A549 treated with AZD9567 at 1 μM for 4 hours (cell line): Measurements from ENCODE around the gene UTS2R. TPM values are rescaled to one million over a fixed set of nuclear protein-coding genes. Genes with fewer than 3 reads are reported as not detected.

ENCODE experiments used
- total RNA-seq: library from RNA; stranded (reverse); fragments of 200-300 nt; extraction: Qiagen RNA extraction; gene quantifications from 5 replicates; pipeline ENCODE4 v1.2.3, GENCODE V29; 2022; ENCODE audit not compliant: insufficient read depth

Gene UTS2R
- total RNA-seq = 0.06 TPM in 1 of 5 replicates, not detected in the others

GRCh38 chr17:82371333-82372248 lies at the start of gene UTS2R:
TSS of gene UTS2R (plus strand) at chr17:82371765. CDS start at chr17:82374325, 2,560 bp downstream.

GRCh38 chr17:82333279-82334171 lies 38.0 kb upstream of the UTS2R start, which contains the start of gene SECTM1:
TSS of gene SECTM1 (minus strand) at chr17:82333766. CDS start at chr17:82327240, 6,526 bp downstream.

GRCh38 chr17:82358465-82359350 lies 12.9 kb upstream of the UTS2R start, which contains the start of gene TEX19:
TSS of gene TEX19 (plus strand) at chr17:82359247. CDS start at chr17:82362151, 2,904 bp downstream.

GRCh38 chr17:82418001-82418986 lies 46.7 kb downstream of the UTS2R start, which contains the start of the genes HEXD and OGFOD3:
TSS of gene HEXD (plus strand) at chr17:82418347. CDS start at chr17:82419800, 1,453 bp downstream.
TSS of gene OGFOD3 (minus strand) at chr17:82418586. CDS start at chr17:82418485, 101 bp downstream.

Other genes starting within 250 kb of the UTS2R start
- 8.8 to 30.2 TPM (median 26.3 TPM) in 5 replicates for gene CCDC57, start 158.9 kb upstream of the UTS2R start, total RNA-seq
- 104 to 159 TPM (median 147 TPM) in 5 replicates for gene SLC16A3, start 142.7 kb upstream of the UTS2R start, total RNA-seq
- 169 to 215 TPM (median 206 TPM) in 5 replicates for gene CSNK1D, start 98.1 kb upstream of the UTS2R start, total RNA-seq
- 0.12 to 2.2 TPM (median 0.16 TPM) in 3 of 5 replicates, not detected in the others for gene CD7, start 54.2 kb upstream of the UTS2R start, total RNA-seq
- 1.6 to 6.3 TPM (median 2.3 TPM) in 5 replicates for gene SECTM1, start 38.0 kb upstream of the UTS2R start, total RNA-seq
- 0.45 to 0.56 TPM (median 0.49 TPM) in 4 of 5 replicates, not detected in the other for gene TEX19, start 12.5 kb upstream of the UTS2R start, total RNA-seq
- gene HEXD, start 46.6 kb downstream of the UTS2R start, total RNA-seq = 16.0 to 19.8 TPM (median 17.8 TPM) in 5 replicates
- gene OGFOD3, start 46.8 kb downstream of the UTS2R start, total RNA-seq = 22.5 to 31.7 TPM (median 25.0 TPM) in 5 replicates
- 55.8 to 63.4 TPM (median 61.0 TPM) in 5 replicates for gene CYBC1, start 79.0 kb downstream of the UTS2R start, total RNA-seq
- 46.2 to 60.1 TPM (median 53.6 TPM) in 5 replicates for gene NARF, start 87.0 kb downstream of the UTS2R start, total RNA-seq
- gene FOXK2, start 148.0 kb downstream of the UTS2R start, total RNA-seq = 48.6 to 60.7 TPM (median 56.4 TPM) in 5 replicates